K562 treated with DMSO at 1 percent for 48 hours (cell line): ENCODE measurements around the gene MRPS35. TPM values are rescaled to one million over a fixed set of nuclear protein-coding genes. Genes with fewer than 3 reads are reported as not detected.

Experiments
- total RNA-seq: library from RNA; unstranded; fragments of 300-600 nt; gene quantifications from 2 replicates; pipeline ENCODE4 v1.2.3, GENCODE V29; 2022; ENCODE audit warnings: low replicate concordance; ENCODE audit errors: extremely low read depth

The MRPS35 gene
- not detected in 2 replicates for total RNA-seq

GRCh38 chr12:27710592-27711316 is at the start of gene MRPS35:
MRPS35 (plus strand) TSS chr12:27710832; CDS start chr12:27710844, 12 bp downstream.

GRCh38 chr12:27696293-27696652 is 14.4 kb upstream of the MRPS35 start, which contains the start of gene REP15:
REP15 (plus strand) TSS chr12:27696447; CDS start chr12:27696563, 116 bp downstream.

DNA sequence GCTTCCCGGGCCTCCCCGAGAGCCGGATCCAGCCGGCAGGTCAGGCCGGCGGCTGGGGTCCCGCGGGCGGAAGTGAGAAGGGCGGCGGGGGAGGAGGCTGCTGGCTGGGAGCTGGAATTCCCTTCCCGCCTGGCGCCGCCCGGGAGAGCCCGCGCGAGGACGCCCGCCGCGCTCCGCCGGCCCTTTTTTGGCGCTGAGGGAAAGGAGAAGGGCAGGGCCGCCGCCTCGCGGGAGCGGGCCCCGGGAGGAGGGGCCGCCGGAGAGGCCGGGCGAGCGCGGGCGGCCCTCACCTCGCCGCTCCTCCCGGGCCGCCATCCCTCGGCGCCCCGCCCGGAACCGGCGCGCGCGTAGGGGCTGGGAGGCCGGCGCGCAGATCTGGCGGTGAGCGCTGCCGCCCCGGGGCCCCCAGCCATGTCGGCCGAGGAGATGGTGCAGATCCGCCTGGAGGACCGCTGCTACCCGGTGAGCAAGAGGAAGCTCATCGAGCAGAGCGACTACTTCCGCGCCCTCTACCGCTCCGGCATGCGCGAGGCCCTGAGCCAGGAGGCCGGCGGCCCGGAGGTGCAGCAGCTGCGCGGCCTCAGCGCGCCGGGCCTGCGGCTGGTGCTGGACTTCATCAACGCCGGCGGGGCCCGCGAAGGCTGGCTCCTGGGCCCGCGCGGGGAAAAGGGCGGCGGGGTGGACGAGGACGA is 69.4 kb downstream of the MRPS35 start, which contains the start of the genes KLHL42 and MANSC4:
TSS of gene KLHL42 (plus strand) at position 314 of the 692 bp plus-strand sequence. CDS start at position 412, 98 bp downstream.
TSS of gene MANSC4 (minus strand) at position 317 of the 692 bp plus-strand sequence. CDS start 8,960 bp downstream, outside the sequence.

Other genes starting within 250 kb of the MRPS35 start
- gene PPFIBP1, start 186.6 kb upstream of the MRPS35 start, total RNA-seq: not detected in 2 replicates
- not detected in 2 replicates for gene REP15, start 14.4 kb upstream of the MRPS35 start, total RNA-seq
- not detected in 2 replicates for gene KLHL42, start 69.4 kb downstream of the MRPS35 start, total RNA-seq
- not detected in 2 replicates for gene MANSC4, start 69.4 kb downstream of the MRPS35 start, total RNA-seq